Measurements from ENCODE around the gene IPO4.

- TF ChIP-seq POLR2A (IDR thresholded peaks at IDR 0.05): no peak
- TF ChIP-seq CTCF (IDR thresholded peaks at IDR 0.05): no peak
Measured at GRCh38 chr14:24131549-24131966, 57.1 kb downstream of the IPO4 start.
